NK-92 (cell line): ENCODE measurements around the gene UBE2E2.
"Not testable (repeated sequence)": the region's sequence is repeated elsewhere in the genome, so short reads cannot be mapped to it uniquely, and the experiment has no call there.

Source experiments
- DNase-seq: peaks from one replicate; lab custom pipeline; 2025; ENCODE audit not compliant: unreplicated experiment; lab: John Stamatoyannopoulos, UW

The UBE2E2 gene

DNA sequence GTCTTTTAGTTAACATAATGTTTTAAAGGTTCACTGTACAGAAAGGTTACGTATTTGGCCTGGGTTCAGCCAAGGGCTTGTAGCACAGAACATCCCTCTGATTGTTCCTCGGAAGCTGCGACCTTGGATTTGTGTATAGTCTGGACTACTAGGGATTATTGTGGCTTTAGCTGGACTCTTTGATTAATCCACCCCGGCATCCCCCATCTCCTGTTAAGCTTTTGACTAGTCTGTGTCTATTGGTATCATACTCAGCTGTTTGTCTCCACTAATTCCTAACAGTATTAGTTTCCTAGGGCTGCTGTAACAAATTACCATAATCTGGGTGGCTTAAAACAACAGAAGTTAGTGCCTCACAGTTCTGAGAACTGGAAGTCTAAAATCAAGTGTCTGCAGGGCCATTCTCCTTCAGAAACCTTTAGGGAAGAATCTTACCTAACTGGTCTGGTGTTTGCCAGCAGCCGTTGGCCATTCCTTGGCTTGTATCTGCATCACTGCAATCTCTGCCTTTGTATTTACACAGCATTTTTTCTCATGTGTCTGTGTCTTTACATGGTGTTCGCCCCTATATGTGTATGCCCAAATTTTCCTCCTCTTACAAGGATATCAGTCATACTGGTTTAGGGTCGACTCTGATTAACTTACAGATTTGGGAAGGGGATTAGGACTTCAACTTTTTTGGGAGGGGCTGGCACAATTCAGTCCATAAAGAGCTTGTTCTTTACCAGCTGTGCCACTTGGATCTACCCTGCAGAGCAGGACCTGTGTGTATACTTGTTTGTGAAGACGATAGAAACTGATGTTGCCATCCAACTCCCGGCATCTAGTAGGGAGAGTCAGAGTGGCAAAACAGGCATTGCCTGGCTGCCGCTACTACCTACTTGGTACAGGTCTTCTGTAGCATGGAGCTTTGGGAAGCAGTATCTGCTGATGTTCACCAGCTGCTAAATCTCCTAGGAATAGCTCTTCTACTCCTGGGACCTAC is 117.8 kb downstream of the UBE2E2 start:
- no peak for DNase-seq

DNA sequence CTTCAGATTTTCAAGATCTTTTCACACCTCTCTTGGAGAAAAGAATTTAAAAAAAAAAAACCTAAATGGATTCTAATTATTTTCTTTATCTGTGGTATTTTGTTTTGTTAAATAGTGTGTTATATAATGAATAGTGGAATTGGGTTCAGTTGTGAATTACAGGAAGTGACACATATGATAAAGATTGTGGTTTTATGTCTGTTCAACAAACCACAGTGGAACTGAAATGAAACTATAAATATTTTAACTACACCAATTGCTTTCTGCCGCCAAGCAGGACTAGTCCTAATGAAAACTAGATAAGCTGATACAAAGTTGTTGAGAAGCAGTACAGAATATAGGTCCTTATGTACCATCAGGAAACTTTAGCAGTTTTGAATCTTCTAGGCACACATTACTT is 121.6 kb downstream of the UBE2E2 start:
- no peak for DNase-seq

DNA sequence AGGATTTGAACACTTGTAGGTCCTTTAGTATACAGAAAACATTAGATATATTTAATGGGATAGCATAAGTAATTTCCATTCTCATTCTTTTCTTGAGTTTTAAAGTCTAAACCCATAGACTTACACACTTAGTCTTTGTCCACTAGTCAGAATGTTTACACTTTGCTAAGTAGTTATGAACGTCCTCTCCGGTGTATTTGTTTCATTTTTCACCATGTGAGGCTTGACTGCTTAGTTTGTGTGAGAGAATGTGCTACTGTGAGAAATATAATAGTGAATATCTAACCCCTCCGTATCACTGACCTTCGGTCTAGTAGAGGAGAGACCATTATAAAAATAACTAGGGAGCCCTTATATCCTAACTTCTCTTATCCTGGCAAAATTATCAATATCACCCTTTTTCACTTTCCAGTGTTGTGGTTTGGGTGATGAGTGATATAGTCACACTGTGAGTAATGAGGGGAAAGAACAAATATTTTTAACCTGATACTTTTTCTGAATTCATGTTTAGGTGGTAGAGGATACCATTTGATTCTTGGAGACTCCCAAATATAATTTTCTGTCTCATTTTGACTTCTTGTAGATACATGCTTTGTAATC is 122.4 kb downstream of the UBE2E2 start:
- no peak for DNase-seq

DNA sequence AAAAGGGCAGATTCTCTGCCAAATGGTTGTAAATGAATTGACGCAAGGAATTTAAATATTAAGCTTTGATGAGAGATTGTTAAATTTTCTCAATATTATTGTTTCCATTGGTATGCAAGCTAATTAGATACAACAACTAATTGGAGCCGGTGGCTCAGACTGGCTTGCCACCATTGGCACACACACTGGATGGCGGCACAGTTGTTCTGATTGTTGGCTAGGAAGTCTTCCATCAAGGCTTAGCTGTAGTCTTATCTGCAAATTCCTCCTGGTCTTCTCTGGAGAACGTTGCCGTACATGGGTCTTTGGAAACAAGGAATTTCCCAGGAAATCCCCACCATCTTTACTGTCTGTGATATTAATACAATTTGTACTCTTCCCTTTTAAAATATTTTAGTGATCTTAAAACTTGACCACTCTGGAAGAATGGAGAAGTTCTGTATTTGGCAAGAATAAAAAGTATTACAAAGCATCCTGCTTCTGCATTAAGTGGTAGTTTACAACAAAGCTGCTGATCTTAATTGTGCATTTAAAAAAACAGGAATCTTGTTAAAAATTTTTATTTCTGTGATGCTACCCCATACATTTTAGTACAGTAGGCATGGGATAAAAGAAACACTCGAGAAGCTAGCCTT is 126.5 kb downstream of the UBE2E2 start:
- no peak for DNase-seq

DNA sequence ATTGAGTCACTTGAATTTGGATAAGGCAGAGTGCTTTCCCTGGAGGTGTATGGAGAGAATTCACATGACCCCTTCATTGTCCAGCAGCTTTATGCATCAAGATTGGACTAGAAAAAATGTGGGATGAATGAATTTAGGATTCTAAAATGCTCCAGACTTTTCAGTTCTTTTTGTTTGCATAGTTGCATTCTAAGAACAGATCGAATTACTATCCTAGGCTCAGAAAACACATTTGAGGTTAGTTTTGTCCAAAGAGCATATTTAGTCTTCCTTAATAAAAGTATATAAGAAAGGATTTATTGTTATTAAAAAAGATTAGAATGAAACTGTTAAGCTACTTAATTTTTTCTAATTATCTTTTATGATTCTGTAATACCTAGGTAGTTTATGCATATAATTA is 127.4 kb downstream of the UBE2E2 start:
- no peak for DNase-seq

DNA sequence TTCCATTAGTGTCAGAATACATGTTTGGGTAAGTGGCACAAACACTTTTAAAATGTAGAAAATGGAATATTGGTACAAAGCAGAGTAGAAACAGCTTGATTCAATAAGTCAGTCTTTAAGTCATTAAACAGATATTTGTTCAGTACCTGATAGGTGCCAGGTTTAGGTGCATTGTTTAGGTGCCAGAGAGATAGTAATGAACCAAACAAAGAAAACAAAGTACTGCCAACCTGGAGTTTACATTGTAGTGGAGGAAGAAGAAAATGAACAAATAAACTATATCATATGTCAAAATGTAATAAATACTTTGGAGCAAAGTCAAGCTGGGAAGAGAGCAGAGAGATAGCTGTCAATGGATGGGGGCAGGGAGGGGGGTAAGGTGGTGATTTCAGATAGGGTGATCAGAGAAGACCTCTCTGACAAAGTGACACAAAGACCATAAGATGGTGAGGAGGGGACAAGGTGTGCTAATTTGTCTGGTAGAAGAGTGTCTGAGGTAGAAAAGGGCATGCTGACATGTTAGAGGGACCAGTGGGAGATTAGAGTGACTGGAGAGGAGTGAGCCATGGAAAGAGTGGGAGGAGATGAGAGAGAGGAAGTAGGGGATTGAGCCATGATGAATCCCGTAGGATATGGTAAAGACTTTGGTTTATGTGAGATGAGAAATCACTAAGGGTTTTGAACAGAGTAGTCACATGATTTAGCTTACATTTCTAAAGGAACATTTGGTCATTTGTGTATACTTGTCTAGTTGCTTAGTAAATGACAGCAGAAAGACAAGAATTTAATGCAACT is 128.2 kb downstream of the UBE2E2 start:
- no peak for DNase-seq

DNA sequence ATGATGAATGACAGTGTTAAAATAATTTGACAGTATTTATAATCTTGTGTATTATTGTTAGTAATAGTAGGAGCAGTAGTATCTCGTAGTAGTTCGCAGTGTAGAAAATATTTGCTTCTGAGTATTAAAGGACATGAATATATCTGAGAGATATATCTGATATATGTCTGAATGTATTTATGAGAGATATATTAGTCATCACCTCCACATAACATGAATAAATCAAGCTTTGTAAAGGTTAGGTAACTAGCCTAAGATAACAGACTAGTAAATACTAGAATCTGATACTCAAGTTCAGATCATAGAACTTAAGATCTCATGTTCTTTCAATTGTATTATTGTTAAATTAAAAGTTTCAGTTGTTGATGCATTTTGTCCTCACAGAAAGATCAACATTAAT is 130.5 kb downstream of the UBE2E2 start:
- no peak for DNase-seq

DNA sequence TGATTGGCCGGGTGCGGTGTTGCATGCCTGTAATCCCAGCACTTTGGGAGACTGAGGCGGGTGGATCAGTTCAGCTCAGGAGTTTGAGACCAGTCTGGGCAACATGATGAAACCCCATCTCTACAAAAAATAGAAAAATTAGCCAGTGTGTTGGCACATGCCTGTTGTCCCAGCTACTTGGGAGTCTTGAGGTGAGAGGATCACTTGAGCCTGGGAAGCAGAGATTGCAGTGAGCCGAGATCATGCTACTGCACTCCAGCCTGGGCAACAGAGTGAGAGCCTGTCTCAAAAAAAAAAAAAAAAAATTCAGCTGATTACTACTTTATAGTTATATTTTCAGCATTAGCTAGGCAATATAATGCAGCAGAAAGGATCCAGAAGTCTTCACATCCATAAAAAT is 133.7 kb downstream of the UBE2E2 start:
- not testable (repeated sequence) for DNase-seq

DNA sequence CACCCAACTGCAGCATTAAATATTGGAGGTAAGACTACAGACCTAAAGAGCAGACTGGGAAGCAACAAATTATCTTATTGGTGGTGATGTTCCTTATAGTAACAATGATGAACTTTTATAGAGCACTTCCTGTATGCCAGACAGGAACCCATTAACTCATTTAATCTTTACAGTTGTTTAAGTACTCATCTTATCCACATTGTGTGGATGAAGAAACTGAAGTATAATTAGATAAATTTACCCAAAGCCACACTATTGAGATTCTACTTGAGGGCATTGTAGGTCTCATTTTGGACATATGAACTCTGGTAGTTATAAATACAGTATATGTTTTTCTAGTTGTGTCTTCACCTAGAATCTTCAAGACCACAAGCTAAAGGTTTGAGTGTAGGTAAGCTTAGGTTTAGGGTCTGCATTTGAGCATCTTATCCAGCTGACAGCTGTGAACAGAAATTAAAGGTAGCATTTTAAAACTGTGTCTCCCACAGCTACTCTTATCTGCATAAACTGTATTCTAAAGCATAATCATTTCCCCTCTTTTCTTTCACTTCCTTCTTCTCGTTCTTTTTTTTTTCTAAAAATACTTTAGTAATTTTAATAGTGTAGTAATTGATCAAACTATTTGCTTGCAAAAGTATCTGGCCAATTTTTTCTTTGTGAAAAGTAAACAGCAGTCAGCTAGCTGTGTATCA is 138.2 kb downstream of the UBE2E2 start:
- DNase-seq, result no peak

DNA sequence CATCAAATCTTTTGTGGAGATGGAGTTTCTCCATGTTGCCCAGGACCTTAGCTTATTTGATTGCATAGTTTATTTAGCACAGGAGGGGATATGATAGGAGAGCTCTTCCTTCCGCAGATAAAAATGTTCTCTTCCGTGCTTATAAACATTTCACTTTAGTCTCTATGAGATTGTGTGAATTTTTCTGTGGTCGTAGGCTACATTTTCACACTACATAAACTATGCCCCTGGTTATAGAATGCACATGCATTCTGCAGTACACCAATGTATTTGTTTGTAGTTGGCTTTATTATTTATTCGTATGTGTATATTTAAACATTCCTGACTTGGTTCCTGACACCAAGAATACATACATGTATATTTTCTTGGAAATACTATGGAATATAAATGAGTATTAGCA is 139.2 kb downstream of the UBE2E2 start:
- no peak for DNase-seq

DNA sequence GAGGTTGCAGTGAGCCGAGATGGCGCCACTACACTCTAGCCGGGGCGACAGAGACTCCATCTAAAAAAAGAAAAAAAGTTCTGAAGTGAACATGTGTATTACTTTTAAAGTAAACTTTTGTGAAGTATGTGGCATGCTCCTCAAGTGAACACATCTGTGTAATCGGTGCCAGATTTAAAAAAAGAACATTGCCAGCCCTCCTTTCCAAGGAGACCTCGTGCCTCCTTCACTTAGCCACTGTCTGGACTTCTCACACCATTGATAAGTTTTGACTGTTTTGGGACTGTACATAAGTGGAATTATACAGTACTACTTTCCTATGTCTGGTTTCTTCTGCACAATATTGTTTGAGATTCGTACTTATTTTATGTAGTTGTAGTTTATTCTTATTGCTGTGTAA is 140.4 kb downstream of the UBE2E2 start:
- DNase-seq, result no peak

DNA sequence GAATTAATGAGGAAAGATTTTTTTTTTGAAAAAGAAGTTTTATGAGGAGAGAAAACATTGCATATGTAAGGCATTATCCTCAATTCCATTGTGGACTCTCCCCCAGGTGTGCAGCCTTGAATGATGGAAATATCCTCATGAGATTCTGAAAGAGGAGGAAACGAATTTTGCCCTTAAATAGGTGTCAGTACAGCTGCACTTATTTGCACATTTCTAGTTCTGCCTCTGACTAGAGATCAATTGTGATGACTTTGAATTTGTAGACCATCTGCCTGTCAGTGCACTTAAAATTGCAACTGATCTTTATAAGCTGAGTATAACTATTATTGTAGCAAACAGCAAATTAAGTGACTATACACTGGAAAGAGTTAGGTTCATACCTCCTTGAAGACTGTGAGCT is 141.8 kb downstream of the UBE2E2 start:
- DNase-seq, result no peak

DNA sequence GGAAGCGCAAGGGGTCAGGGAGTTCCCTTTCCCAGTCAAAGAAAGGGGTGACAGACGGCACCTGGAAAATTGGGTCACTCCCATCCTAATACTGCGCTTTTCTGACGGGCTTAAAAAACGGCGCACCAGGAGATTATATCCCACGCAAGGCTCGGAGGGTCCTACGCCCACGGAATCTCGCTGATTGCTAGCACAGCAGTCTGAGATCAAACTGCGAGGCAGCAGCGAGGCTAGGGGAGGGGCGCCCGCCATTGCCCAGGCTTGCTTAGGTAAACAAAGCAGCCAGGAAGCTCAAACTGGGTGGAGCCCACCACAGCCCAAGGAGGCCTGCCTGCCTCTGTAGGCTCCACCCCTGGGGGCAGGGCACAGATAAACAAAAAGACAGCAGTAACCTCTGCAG is 146.3 kb downstream of the UBE2E2 start:
- DNase-seq, result not testable (repeated sequence)

DNA sequence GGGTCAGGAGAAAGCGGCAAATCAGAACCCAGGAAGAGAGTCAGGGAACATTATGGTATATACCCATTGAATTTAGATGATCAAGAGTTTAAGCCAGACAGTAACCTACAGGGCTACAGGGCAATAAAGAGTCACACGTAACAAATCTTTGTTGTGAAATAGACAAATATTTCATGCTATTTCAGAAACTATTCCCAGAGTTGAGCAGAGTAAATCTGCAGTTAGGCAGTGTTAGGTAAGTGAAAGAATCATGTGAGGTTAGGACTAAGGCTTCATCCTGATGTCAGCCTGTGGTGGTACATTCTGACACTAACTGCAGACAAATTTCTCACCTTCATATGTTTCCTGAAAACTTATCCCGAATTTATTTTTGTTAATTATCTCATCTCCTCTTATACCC is 153.0 kb downstream of the UBE2E2 start:
- DNase-seq, result no peak

DNA sequence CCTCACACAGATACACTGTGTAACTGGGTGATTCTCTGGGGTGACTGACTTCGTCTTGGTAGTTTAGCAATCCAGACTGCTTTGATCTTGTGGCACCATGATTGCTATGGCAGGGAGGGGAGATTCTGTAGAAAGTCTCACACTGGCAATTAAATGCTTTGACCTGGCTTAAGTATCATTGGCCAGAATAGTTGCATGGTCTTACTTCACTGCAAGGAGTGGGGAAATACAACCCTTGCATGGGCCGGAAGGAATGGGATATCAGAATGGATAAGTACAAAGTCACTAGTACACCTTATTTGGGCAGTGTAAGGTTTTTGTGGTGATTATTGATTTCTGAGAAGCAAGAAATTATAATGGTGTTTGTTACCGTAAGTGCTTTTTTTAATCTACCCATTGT is 153.8 kb downstream of the UBE2E2 start:
- no peak for DNase-seq

DNA sequence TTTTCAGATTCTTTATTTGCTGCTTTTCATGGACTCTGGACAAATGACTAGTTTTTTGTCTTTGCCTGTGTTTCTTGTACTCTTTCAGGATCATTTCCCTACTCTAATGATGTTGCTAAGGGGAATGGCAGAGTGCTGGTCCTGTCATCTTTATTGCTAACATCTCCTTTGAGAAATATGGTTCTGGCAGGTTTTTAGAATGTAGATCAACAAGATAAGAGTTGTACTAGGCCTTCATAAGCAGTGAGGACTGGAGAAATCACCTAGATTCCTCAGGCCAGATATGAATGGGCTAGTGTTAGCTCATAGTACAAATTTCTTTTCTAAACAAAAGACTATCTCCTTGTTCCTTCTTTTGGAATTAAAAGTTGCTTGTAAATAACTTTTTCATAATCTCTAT is 156.0 kb downstream of the UBE2E2 start:
- DNase-seq, result no peak

DNA sequence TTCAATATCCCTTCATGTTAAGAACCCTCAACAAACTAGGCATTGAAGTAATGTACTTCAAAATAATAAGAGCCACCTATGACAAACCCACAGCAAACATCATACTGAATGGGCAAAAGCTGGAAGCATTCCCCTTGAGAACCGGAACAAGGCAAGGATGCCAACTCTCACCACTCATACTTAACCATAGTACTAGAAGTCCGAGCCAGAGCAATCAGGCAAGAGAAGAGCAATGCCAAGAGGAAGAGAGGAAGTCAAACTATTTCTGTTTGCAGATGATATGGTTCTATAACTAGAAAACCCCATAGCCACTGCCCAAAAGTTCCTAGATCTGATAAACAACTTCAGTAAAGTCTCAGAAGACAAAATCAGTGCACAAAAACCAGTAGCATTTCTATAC is 161.9 kb downstream of the UBE2E2 start:
- DNase-seq, result no peak

DNA sequence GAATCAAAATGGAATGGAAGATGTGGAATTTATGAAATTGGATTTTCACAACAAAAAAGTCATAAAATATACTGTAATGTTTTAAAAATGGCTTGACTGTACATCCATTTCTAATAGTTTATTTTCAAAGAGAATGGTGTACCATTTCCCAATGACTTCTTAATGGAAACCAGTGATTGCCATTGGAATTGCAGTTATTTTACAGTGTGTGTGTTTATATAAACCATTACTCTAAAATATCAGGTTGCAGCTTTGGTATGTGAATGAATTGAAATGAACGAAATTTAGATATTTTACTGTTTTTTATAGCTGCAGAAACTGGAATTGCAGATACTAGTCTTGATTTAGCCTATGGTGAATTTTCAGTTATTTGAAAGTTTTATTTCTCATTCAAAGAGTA is 165.6 kb downstream of the UBE2E2 start:
- no peak for DNase-seq

DNA sequence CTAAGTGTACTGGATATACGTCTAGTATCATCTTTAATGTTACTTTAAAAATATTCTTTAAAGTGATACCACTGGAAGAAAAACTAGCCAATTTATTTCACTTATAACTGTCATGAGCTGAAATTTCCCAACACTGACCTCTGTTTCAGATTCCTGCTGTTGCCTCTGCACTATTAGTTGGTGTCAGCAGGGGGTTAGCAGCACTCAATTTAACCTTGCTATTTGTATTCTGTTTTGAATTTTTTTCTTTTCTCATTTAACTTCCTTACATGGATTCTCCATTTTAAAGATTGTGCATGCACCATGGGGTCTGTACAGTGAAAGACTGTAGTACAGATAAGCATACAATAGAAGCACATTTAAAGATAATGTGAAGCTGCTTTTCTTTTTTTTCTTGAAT is 169.2 kb downstream of the UBE2E2 start:
- no peak for DNase-seq

DNA sequence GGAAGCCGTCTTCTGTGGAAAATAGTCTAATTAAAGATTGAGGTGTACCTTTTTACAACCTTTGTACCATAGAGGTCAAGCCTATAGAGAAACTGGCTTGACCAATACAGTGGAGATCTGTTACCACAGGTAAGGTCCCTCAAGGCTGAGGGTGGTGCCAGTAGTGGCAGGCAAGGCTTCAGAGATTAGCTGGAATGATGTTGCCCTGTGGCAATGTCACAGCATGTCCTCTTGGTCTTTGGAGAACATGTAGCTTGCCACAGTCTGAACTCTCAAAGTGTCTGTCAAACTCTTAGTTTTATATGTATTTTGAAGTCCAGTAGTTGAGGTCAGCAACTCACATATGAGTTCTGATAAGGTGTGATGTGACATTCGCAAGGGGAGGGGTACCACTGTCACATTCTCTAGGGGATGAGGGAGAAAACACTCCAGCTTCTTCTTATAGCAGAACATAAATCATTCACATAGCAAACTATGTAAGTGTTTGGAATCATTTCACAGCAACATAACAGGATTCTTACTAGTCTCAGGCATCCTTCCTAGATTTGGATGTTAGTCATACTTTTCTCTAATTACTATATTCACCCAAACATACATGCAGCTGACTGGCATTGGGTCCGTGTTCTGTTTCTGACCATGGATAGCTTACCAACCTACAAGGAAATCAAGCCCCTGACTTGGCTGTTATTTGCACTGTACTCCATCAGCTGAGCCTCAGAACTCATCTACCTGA is 173.6 kb downstream of the UBE2E2 start:
- DNase-seq, result no peak
